ENCODE measurements around the gene HLA-DOA.

Gene HLA-DOA

GRCh38 chr6:32984622-32985389, 24.6 kb downstream of the HLA-DOA start:
- Histone ChIP-seq H3K36me3 (ENCODE audit: insufficient read depth, low read length) (peaks cover 19% of the 10 kb centered on the region), H3K27me3 (ENCODE audit: control insufficient read depth in 1 of 2, insufficient read depth in 2 of 2, low read length in 2 of 2) (no peaks in the 10 kb centered on the region), H3K4me1 (ENCODE audit: insufficient read depth, low read length) (peaks cover 21% of the 10 kb centered on the region), H3K9ac (ENCODE audit: low read length) (no peak overlapping the region), H3K27ac (ENCODE audit: low read depth, low read length) (no peak overlapping the region), H3K9me3 (ENCODE audit: low read length) (no peaks in the 10 kb centered on the region), H3K4me3 (ENCODE audit: low read depth in 1 of 2, low read length in 2 of 2) (no peak overlapping the region)

- Histone ChIP-seq H3K4me3 (ENCODE audit: low read depth in 1 of 2, low read length in 2 of 2) (no peak overlapping the region), H3K36me3 (ENCODE audit: insufficient read depth, low read length) (peaks cover 26% of the 10 kb centered on the region), H3K9me3 (ENCODE audit: low read length) (no peaks in the 10 kb centered on the region), H3K27ac (ENCODE audit: low read depth, low read length) (peak overlapping the region; percentile 19), H3K4me1 (ENCODE audit: insufficient read depth, low read length) (peaks cover 21% of the 10 kb centered on the region), H3K27me3 (ENCODE audit: control insufficient read depth in 1 of 2, insufficient read depth in 2 of 2, low read length in 2 of 2) (no peaks in the 10 kb centered on the region), H3K9ac (ENCODE audit: low read length) (no peak overlapping the region)
Measured at GRCh38 chr6:32983964-32984621, 25.3 kb downstream of the HLA-DOA start.

- Histone ChIP-seq H3K9me3 (ENCODE audit: low read length) (no peaks in the 10 kb centered on the region), H3K9ac (ENCODE audit: low read length) (no peak overlapping the region), H3K27ac (ENCODE audit: low read depth, low read length) (no peak overlapping the region), H3K36me3 (ENCODE audit: insufficient read depth, low read length) (peaks cover 33% of the 10 kb centered on the region), H3K4me3 (ENCODE audit: low read depth in 1 of 2, low read length in 2 of 2) (no peak overlapping the region), H3K27me3 (ENCODE audit: control insufficient read depth in 1 of 2, insufficient read depth in 2 of 2, low read length in 2 of 2) (no peaks in the 10 kb centered on the region), H3K4me1 (ENCODE audit: insufficient read depth, low read length) (peaks cover 26% of the 10 kb centered on the region)
Measured at GRCh38 chr6:32983493-32983848, 25.9 kb downstream of the HLA-DOA start.

- Histone ChIP-seq H3K27ac (ENCODE audit: low read depth, low read length) (peak overlapping the region; percentile 51), H3K4me1 (ENCODE audit: insufficient read depth, low read length) (peaks cover 28% of the 10 kb centered on the region), H3K4me3 (ENCODE audit: low read depth in 1 of 2, low read length in 2 of 2) (no peak overlapping the region), H3K27me3 (ENCODE audit: control insufficient read depth in 1 of 2, insufficient read depth in 2 of 2, low read length in 2 of 2) (no peaks in the 10 kb centered on the region), H3K9ac (ENCODE audit: low read length) (no peak overlapping the region), H3K36me3 (ENCODE audit: insufficient read depth, low read length) (peaks cover 38% of the 10 kb centered on the region), H3K9me3 (ENCODE audit: low read length) (no peaks in the 10 kb centered on the region)
Measured at GRCh38 chr6:32982702-32983492, 26.5 kb downstream of the HLA-DOA start.

GRCh38 chr6:32982084-32982701, 27.2 kb downstream of the HLA-DOA start:
- Histone ChIP-seq H3K9ac (ENCODE audit: low read length) (no peak overlapping the region), H3K27ac (ENCODE audit: low read depth, low read length) (peak overlapping the region; percentile 51), H3K4me3 (ENCODE audit: low read depth in 1 of 2, low read length in 2 of 2) (no peak overlapping the region), H3K36me3 (ENCODE audit: insufficient read depth, low read length) (peaks cover 45% of the 10 kb centered on the region), H3K27me3 (ENCODE audit: control insufficient read depth in 1 of 2, insufficient read depth in 2 of 2, low read length in 2 of 2) (no peaks in the 10 kb centered on the region), H3K4me1 (ENCODE audit: insufficient read depth, low read length) (peaks cover 28% of the 10 kb centered on the region), H3K9me3 (ENCODE audit: low read length) (no peaks in the 10 kb centered on the region)

GRCh38 chr6:32980488-32981038, 28.8 kb downstream of the HLA-DOA start:
- Histone ChIP-seq H3K9me3 (ENCODE audit: low read length) (no peaks in the 10 kb centered on the region), H3K9ac (ENCODE audit: low read length) (no peak overlapping the region), H3K4me3 (ENCODE audit: low read depth in 1 of 2, low read length in 2 of 2) (no peak overlapping the region), H3K4me1 (ENCODE audit: insufficient read depth, low read length) (peaks cover 39% of the 10 kb centered on the region), H3K27me3 (ENCODE audit: control insufficient read depth in 1 of 2, insufficient read depth in 2 of 2, low read length in 2 of 2) (no peaks in the 10 kb centered on the region), H3K27ac (ENCODE audit: low read depth, low read length) (peak overlapping the region; percentile 43), H3K36me3 (ENCODE audit: insufficient read depth, low read length) (peaks cover 61% of the 10 kb centered on the region)

- Histone ChIP-seq H3K27ac (ENCODE audit: low read depth, low read length) (no peak overlapping the region), H3K4me3 (ENCODE audit: low read depth in 1 of 2, low read length in 2 of 2) (no peak overlapping the region), H3K9me3 (ENCODE audit: low read length) (no peaks in the 10 kb centered on the region), H3K4me1 (ENCODE audit: insufficient read depth, low read length) (peaks cover 45% of the 10 kb centered on the region), H3K36me3 (ENCODE audit: insufficient read depth, low read length) (peaks cover 68% of the 10 kb centered on the region), H3K9ac (ENCODE audit: low read length) (no peak overlapping the region), H3K27me3 (ENCODE audit: control insufficient read depth in 1 of 2, insufficient read depth in 2 of 2, low read length in 2 of 2) (no peaks in the 10 kb centered on the region)
Measured at GRCh38 chr6:32979720-32980487, 29.5 kb downstream of the HLA-DOA start.

- no peak overlapping the region for H3K9ac ChIP-seq (ENCODE audit: low read length)
- no peaks in the 10 kb centered on the region for H3K9me3 ChIP-seq (ENCODE audit: low read length)
- H3K27me3 ChIP-seq (ENCODE audit: control insufficient read depth in 1 of 2, insufficient read depth in 2 of 2, low read length in 2 of 2): no peaks in the 10 kb centered on the region
- H3K36me3 ChIP-seq (ENCODE audit: insufficient read depth, low read length): peaks cover 79% of the 10 kb centered on the region
- peaks cover 48% of the 10 kb centered on the region for H3K4me1 ChIP-seq (ENCODE audit: insufficient read depth, low read length)
- H3K4me3 ChIP-seq (ENCODE audit: low read depth in 1 of 2, low read length in 2 of 2): no peak overlapping the region
- H3K27ac ChIP-seq (ENCODE audit: low read depth, low read length): no peak overlapping the region
Measured at GRCh38 chr6:32977953-32978324, 31.5 kb downstream of the HLA-DOA start.

- peaks cover 42% of the 10 kb centered on the region for H3K4me1 ChIP-seq (ENCODE audit: insufficient read depth, low read length)
- H3K9me3 ChIP-seq (ENCODE audit: low read length): no peaks in the 10 kb centered on the region
- H3K27me3 ChIP-seq (ENCODE audit: control insufficient read depth in 1 of 2, insufficient read depth in 2 of 2, low read length in 2 of 2): no peaks in the 10 kb centered on the region
- H3K36me3 ChIP-seq (ENCODE audit: insufficient read depth, low read length): peaks cover 83% of the 10 kb centered on the region
- H3K4me3 ChIP-seq (ENCODE audit: low read depth in 1 of 2, low read length in 2 of 2): no peak overlapping the region
- no peak overlapping the region for H3K27ac ChIP-seq (ENCODE audit: low read depth, low read length)
- H3K9ac ChIP-seq (ENCODE audit: low read length): no peak overlapping the region
Measured at GRCh38 chr6:32977272-32977952, 32.0 kb downstream of the HLA-DOA start.

GRCh38 chr6:32976334-32977069, 32.9 kb downstream of the HLA-DOA start:
- no peak overlapping the region for H3K4me3 ChIP-seq (ENCODE audit: low read depth in 1 of 2, low read length in 2 of 2)
- no peak overlapping the region for H3K9ac ChIP-seq (ENCODE audit: low read length)
- no peaks in the 10 kb centered on the region for H3K9me3 ChIP-seq (ENCODE audit: low read length)
- H3K27me3 ChIP-seq (ENCODE audit: control insufficient read depth in 1 of 2, insufficient read depth in 2 of 2, low read length in 2 of 2): no peaks in the 10 kb centered on the region
- H3K36me3 ChIP-seq (ENCODE audit: insufficient read depth, low read length): peaks cover 80% of the 10 kb centered on the region
- no peak overlapping the region for H3K27ac ChIP-seq (ENCODE audit: low read depth, low read length)
- H3K4me1 ChIP-seq (ENCODE audit: insufficient read depth, low read length): peaks cover 33% of the 10 kb centered on the region

Measured in muscle layer of colon (tissue), 2 donors.